HEK293 (cell line): ENCODE results near the gene PMM1.
A peak's percentile ranks its signal among the peaks of the same experiment; 100 is the strongest.

Experiments
- CTCF ChIA-PET: fragments of 350-600 bp; formaldehyde crosslinking; extraction: SDS; loops from one replicate; lab custom pipeline; 2021; ENCODE audit warnings: antibody characterized with exemption; lab: Yijun Ruan, JAX
- POLR2A ChIA-PET: fragments of 300-600 bp; formaldehyde crosslinking; extraction: SDS; loops from one replicate; lab custom pipeline; 2020; ENCODE audit warnings: antibody characterized with exemption, inconsistent platforms; lab: Yijun Ruan, JAX
- H3K27ac ChIP-seq: fragments of 200-500 bp; sonication (Bioruptor generic); 2 replicates; pipeline ENCODE4 v1.5.1; 2014; ENCODE audit warnings: low read depth, low read length, control low read depth, inconsistent platforms; ENCODE audit errors: extremely low read depth
- H3K36me3 ChIP-seq, 2 experiments: fragments of 200-500 bp in 1 of 2; sonication (Bioruptor generic) in 1 of 2; 1 replicate in 1 of 2; 2 replicates in 1 of 2; pipeline ENCODE4 v1.5.1; 2014 to 2017; ENCODE audit warnings: inconsistent platforms in 2 of 2, low read length in 2 of 2; ENCODE audit not compliant: control insufficient read depth in 2 of 2, insufficient read depth in 1 of 2
- H3K4me1 ChIP-seq: fragments of 200-500 bp; sonication (Bioruptor generic); 2 replicates; pipeline ENCODE4 v1.5.1; 2014; ENCODE audit warnings: mild to moderate bottlenecking, low read length, inconsistent platforms; ENCODE audit not compliant: control insufficient read depth, insufficient read depth
- H3K4me3 ChIP-seq: 2 replicates; pipeline ENCODE4 v1.5.1; 2011; ENCODE audit warnings: low read depth, mild to moderate bottlenecking, control low read depth, low read length, moderate library complexity
- H3K9me3 ChIP-seq: fragments of 200-500 bp; sonication (Bioruptor generic); 2 replicates; pipeline ENCODE4 v1.5.1; 2014; ENCODE audit warnings: low read depth, low read length, inconsistent platforms; ENCODE audit not compliant: control insufficient read depth, insufficient read depth
- GLI4 ChIP-seq: fragments of 450-650 bp; formaldehyde crosslinking; IDR thresholded peaks from 2 replicates; pipeline ENCODE4 v1.5.1; 2016; ENCODE audit warnings: missing biosample characterization, missing genetic modification characterization
- HOXD13 ChIP-seq: sonication (generic); formaldehyde crosslinking; IDR thresholded peaks from 2 replicates; pipeline ENCODE4 v1.8.0; 2022; ENCODE audit warnings: missing genetic modification reagents, borderline replicate concordance
- OSR2 ChIP-seq: fragments of 450-650 bp; formaldehyde crosslinking; IDR thresholded peaks from 2 replicates; pipeline ENCODE4 v1.5.1; 2016; ENCODE audit warnings: missing biosample characterization, missing genetic modification characterization
- SCRT2 ChIP-seq: fragments of 450-650 bp; formaldehyde crosslinking; IDR thresholded peaks from 2 replicates; pipeline ENCODE4 v1.5.1; 2016; ENCODE audit warnings: missing biosample characterization, missing genetic modification characterization
- SETDB1 ChIP-seq: IDR thresholded peaks from one replicate; pipeline ENCODE4 v1.6.1; 2017; ENCODE audit warnings: mild to moderate bottlenecking, low read length, moderate library complexity, mixed read lengths; ENCODE audit not compliant: insufficient read length
- ZBTB44 ChIP-seq: fragments of 450-650 bp; IDR thresholded peaks from 2 replicates; pipeline ENCODE4 v1.5.1; 2018; ENCODE audit warnings: missing biosample characterization, mild to moderate bottlenecking, missing genetic modification characterization
- ZBTB49 ChIP-seq: fragments of 450-650 bp; formaldehyde crosslinking; IDR thresholded peaks from 2 replicates; pipeline ENCODE4 v1.5.1; 2016; ENCODE audit warnings: missing biosample characterization, missing genetic modification characterization, low read depth
- ZIC2 ChIP-seq: fragments of 450-650 bp; formaldehyde crosslinking; IDR thresholded peaks from 2 replicates; pipeline ENCODE4 v1.5.1; 2016; ENCODE audit warnings: missing biosample characterization, missing genetic modification characterization
- ZNF140 ChIP-seq: fragments of 450-650 bp; formaldehyde crosslinking; IDR thresholded peaks from 2 replicates; pipeline ENCODE4 v1.5.1; 2016; ENCODE audit warnings: missing biosample characterization, missing genetic modification characterization
- ZNF223 ChIP-seq: fragments of 450-650 bp; formaldehyde crosslinking; IDR thresholded peaks from 2 replicates; pipeline ENCODE4 v1.5.1; 2016; ENCODE audit warnings: missing biosample characterization, missing genetic modification characterization
- ZNF23 ChIP-seq: fragments of 450-650 bp; formaldehyde crosslinking; IDR thresholded peaks from 2 replicates; pipeline ENCODE4 v1.5.1; 2016; ENCODE audit warnings: missing biosample characterization, missing genetic modification characterization, borderline replicate concordance
- ZNF26 ChIP-seq: fragments of 450-650 bp; formaldehyde crosslinking; IDR thresholded peaks from 2 replicates; pipeline ENCODE4 v1.5.1; 2016; ENCODE audit warnings: missing biosample characterization, missing genetic modification characterization
- ZNF311 ChIP-seq: fragments of 450-650 bp; formaldehyde crosslinking; IDR thresholded peaks from 2 replicates; pipeline ENCODE4 v1.5.1; 2017; ENCODE audit warnings: missing biosample characterization, missing genetic modification characterization, borderline replicate concordance
- ZNF341 ChIP-seq: fragments of 450-650 bp; formaldehyde crosslinking; IDR thresholded peaks from 2 replicates; pipeline ENCODE4; 2016; ENCODE audit warnings: low read depth, missing biosample characterization, missing genetic modification characterization
- ZNF362 ChIP-seq: fragments of 450-650 bp; formaldehyde crosslinking; IDR thresholded peaks from 2 replicates; pipeline ENCODE4 v1.5.1; 2016; ENCODE audit warnings: missing biosample characterization, missing genetic modification characterization
- ZNF544 ChIP-seq: fragments of 450-650 bp; formaldehyde crosslinking; IDR thresholded peaks from 2 replicates; pipeline ENCODE4 v1.5.0; 2017; ENCODE audit warnings: missing biosample characterization, missing genetic modification characterization
- ZNF571 ChIP-seq: fragments of 450-650 bp; formaldehyde crosslinking; IDR thresholded peaks from 2 replicates; pipeline ENCODE4 v1.5.0; 2017; ENCODE audit warnings: missing biosample characterization, missing genetic modification characterization
- ZNF626 ChIP-seq: fragments of 450-650 bp; sonication (Bioruptor Pico); formaldehyde crosslinking; IDR thresholded peaks from 2 replicates; pipeline ENCODE4 v1.5.1; 2018; ENCODE audit warnings: missing biosample characterization, missing genetic modification characterization, inconsistent platforms
- ZNF654 ChIP-seq: fragments of 450-650 bp; formaldehyde crosslinking; IDR thresholded peaks from 2 replicates; pipeline ENCODE4 v1.5.1; 2016; ENCODE audit warnings: low read depth, missing biosample characterization, missing genetic modification characterization
- ZNF692 ChIP-seq: fragments of 450-650 bp; formaldehyde crosslinking; IDR thresholded peaks from 2 replicates; pipeline ENCODE4 v1.5.1; 2016; ENCODE audit warnings: missing biosample characterization, missing genetic modification characterization
- ZNF707 ChIP-seq: fragments of 450-650 bp; formaldehyde crosslinking; IDR thresholded peaks from 2 replicates; pipeline ENCODE4 v1.5.1; 2016; ENCODE audit warnings: missing biosample characterization, missing genetic modification characterization
- ZNF768 ChIP-seq: fragments of 450-650 bp; formaldehyde crosslinking; IDR thresholded peaks from 2 replicates; pipeline ENCODE4 v1.5.1; 2018; ENCODE audit warnings: missing biosample characterization, mild to moderate bottlenecking, missing genetic modification characterization
- ZSCAN18 ChIP-seq: fragments of 450-650 bp; formaldehyde crosslinking; IDR thresholded peaks from 2 replicates; pipeline ENCODE4 v1.5.1; 2016; ENCODE audit warnings: missing biosample characterization, missing genetic modification characterization

The PMM1 gene

GRCh38 chr22:41561788-41562187, 27.9 kb downstream of the PMM1 start:
- H3K4me1 ChIP-seq, result peaks cover 3% of the 10 kb centered on the region
- no peaks in the 10 kb centered on the region for H3K9me3 ChIP-seq
- H3K27ac ChIP-seq, result no peak overlapping the region; the same call in 1 of the 2 replicates
- CTCF ChIA-PET, result interaction anchor here (0.6 to 2.0 kb wide), 3 partner anchors 18 to 808 kb away, joined by 3 to 4 read pairs (median 3); partner anchors contain the start of gene POLR3H
- peak overlapping the region; percentile 46; the same call in 1 of the 2 replicates for H3K4me3 ChIP-seq
- POLR2A ChIA-PET, result interaction anchor here (0.5 to 12.8 kb wide), 4 partner anchors 15 to 130 kb away, joined by 3 to 105 read pairs (median 12); partner anchors contain the start of genes DESI1, PMM1 and XRCC6
- no peaks in the 10 kb centered on the region for H3K36me3 ChIP-seq
- TF ChIP-seq ZIC2 (tag by site-specific recombination) (peak; percentile 70), ZNF544 (tag by site-specific recombination) (no peak), ZNF341 (tag by site-specific recombination) (peak; percentile 53)

- Histone ChIP-seq H3K36me3 (no peaks in the 10 kb centered on the region), H3K4me3 (peak overlapping the region; percentile 46), H3K27ac (peak overlapping the region; percentile 25; the same call in 1 of the 2 replicates), H3K9me3 (no peaks in the 10 kb centered on the region), H3K4me1 (peaks cover 3% of the 10 kb centered on the region)
- CTCF ChIA-PET, result interaction anchor here (0.6 to 2.0 kb wide), 4 partner anchors 15 to 913 kb away, joined by 3 to 15 read pairs (median 4); partner anchors contain the start of gene POLR3H
- TF ChIP-seq ZNF654 (tag by site-specific recombination), result no peak
- TF ChIP-seq OSR2 (tag by site-specific recombination), result no peak
- TF ChIP-seq HOXD13 (CRISPR knock-in tag), result no peak
- no peak for TF ChIP-seq ZNF23 (tag by site-specific recombination)
- no peak for TF ChIP-seq ZNF311 (tag by site-specific recombination)
- no peak for TF ChIP-seq SETDB1
- no peak for TF ChIP-seq ZSCAN18 (tag by site-specific recombination)
- TF ChIP-seq ZNF140 (tag by site-specific recombination), result no peak
- TF ChIP-seq ZNF571 (tag by site-specific recombination), result no peak
- TF ChIP-seq ZBTB44, result no peak
- no peak for TF ChIP-seq GLI4 (tag by site-specific recombination)
- no peak for TF ChIP-seq ZNF26 (tag by site-specific recombination)
- TF ChIP-seq SCRT2 (tag by site-specific recombination), result no peak
- no peak for TF ChIP-seq ZNF626 (tag by site-specific recombination)
- no peak for TF ChIP-seq ZNF223 (tag by site-specific recombination)
- TF ChIP-seq ZNF362 (tag by site-specific recombination), result no peak
- no peak for TF ChIP-seq ZNF707
- no peak for TF ChIP-seq ZNF768
- no peak for TF ChIP-seq ZNF692
- no peak for TF ChIP-seq ZBTB49 (tag by site-specific recombination)
- POLR2A ChIA-PET, result interaction anchor here (0.5 to 12.8 kb wide), 9 partner anchors 13 to 130 kb away, joined by 3 to 105 read pairs (median 7); partner anchors contain the start of genes ACO2, DESI1, PHF5A and PMM1
Measured at GRCh38 chr22:41561335-41561734, 28.3 kb downstream of the PMM1 start.
